IMR-90 (cell line): ENCODE measurements around the gene TCIRG1. TPM values are rescaled to one million over a fixed set of nuclear protein-coding genes. Genes with fewer than 3 reads are reported as not detected.
A peak's percentile ranks its signal among the peaks of the same experiment; 100 is the strongest.

ENCODE experiments used
- ATAC-seq: fragments of 200-7000 bp; cut with Tn5 transposase; 2 replicates; pipeline ENCODE4 v1.9.1; 2020; ENCODE audit warnings: low read depth, mild to moderate bottlenecking, moderate library complexity
- BruUV-seq: library from RNA; stranded (reverse); fragments of 400-500 nt; replicated peaks from 2 replicates; lab custom pipeline; 2021; lab: Mats Ljungman, UMichigan
- CTCF ChIA-PET: fragments of 300-600 bp; formaldehyde crosslinking; extraction: SDS; loops from one replicate; lab custom pipeline; 2021; ENCODE audit warnings: antibody characterized with exemption; lab: Yijun Ruan, JAX
- POLR2A ChIA-PET: fragments of 300-600 bp; sonication (Branson Sonifier 250); formaldehyde crosslinking; loops from one replicate; lab custom pipeline; 2022; ENCODE audit warnings: antibody characterized with exemption; ENCODE audit not compliant: unreplicated experiment; lab: Charles Lee
- DNase-seq: peaks from one replicate; pipeline ENCODE4 v3.0.0; 2013
- H2AFZ ChIP-seq: replicated peaks from 2 replicates; pipeline ENCODE3; 2013; ENCODE audit warnings: low read length, mild to moderate bottlenecking; ENCODE audit not compliant: poor library complexity
- H2AK5ac ChIP-seq: 2 replicates; pipeline ENCODE4 v1.6.1; 2013; ENCODE audit warnings: low read depth, low read length, inconsistent platforms
- H2AK9ac ChIP-seq: replicated peaks from 2 replicates; pipeline ENCODE3; 2013; ENCODE audit warnings: mild to moderate bottlenecking, low read depth, low read length, moderate library complexity; ENCODE audit not compliant: poor library complexity
- H2BK120ac ChIP-seq: 2 replicates; pipeline ENCODE4 v1.6.1; 2013; ENCODE audit warnings: low read depth, low read length, inconsistent platforms
- H2BK15ac ChIP-seq: 3 replicates; pipeline ENCODE4 v1.6.1; 2013; ENCODE audit warnings: low read depth, low read length, inconsistent platforms
- H2BK20ac ChIP-seq: 2 replicates; pipeline ENCODE4 v1.6.1; 2013; ENCODE audit warnings: low read depth, mild to moderate bottlenecking, inconsistent platforms, low read length, moderate library complexity
- H2BK5ac ChIP-seq: 2 replicates; pipeline ENCODE4 v1.6.1; 2013; ENCODE audit warnings: mild to moderate bottlenecking, low read depth, low read length, inconsistent platforms; ENCODE audit not compliant: poor library complexity, severe bottlenecking
- H3K14ac ChIP-seq: replicated peaks from 2 replicates; pipeline ENCODE4 v1.6.1; 2013; ENCODE audit warnings: low read depth, low read length, inconsistent platforms
- H3K18ac ChIP-seq: 2 replicates; pipeline ENCODE4 v1.6.1; 2013; ENCODE audit warnings: low read depth, low read length, control low read depth
- H3K23ac ChIP-seq: 2 replicates; pipeline ENCODE4 v1.6.1; 2013; ENCODE audit warnings: low read depth, low read length, inconsistent platforms
- H3K27ac ChIP-seq: 2 replicates; pipeline ENCODE4 v1.5.1; 2013; ENCODE audit warnings: mild to moderate bottlenecking, control low read depth, low read length; ENCODE audit not compliant: insufficient read depth
- H3K27me3 ChIP-seq: 2 replicates; pipeline ENCODE4 v1.6.1; 2013; ENCODE audit warnings: low read length; ENCODE audit not compliant: control insufficient read depth, insufficient read depth
- H3K36me3 ChIP-seq: 2 replicates; pipeline ENCODE4 v1.6.1; 2013; ENCODE audit warnings: low read length, mixed read lengths; ENCODE audit not compliant: control insufficient read depth, insufficient read depth
- H3K4ac ChIP-seq: 2 replicates; pipeline ENCODE4 v1.6.1; 2013; ENCODE audit warnings: low read depth, low read length, inconsistent platforms
- H3K4me1 ChIP-seq: 2 replicates; pipeline ENCODE4 v1.6.1; 2013; ENCODE audit warnings: low read length, mixed read lengths; ENCODE audit not compliant: control insufficient read depth, insufficient read depth
- H3K4me2 ChIP-seq: 2 replicates; pipeline ENCODE4 v1.6.1; 2013; ENCODE audit warnings: low read depth, mild to moderate bottlenecking, control low read depth, low read length, moderate library complexity
- H3K4me3 ChIP-seq: 2 replicates; pipeline ENCODE4 v1.5.1; 2013; ENCODE audit warnings: low read depth, mild to moderate bottlenecking, control low read depth, low read length, moderate library complexity; ENCODE audit not compliant: insufficient read depth
- H3K56ac ChIP-seq: 2 replicates; pipeline ENCODE4 v1.6.1; 2013; ENCODE audit warnings: low read length, inconsistent platforms; ENCODE audit not compliant: insufficient read depth; ENCODE audit errors: extremely low read depth
- H3K79me1 ChIP-seq, 2 experiments: 2 replicates each; pipeline ENCODE4 v1.6.1; 2013; ENCODE audit warnings: low read length in 2 of 2, inconsistent platforms in 1 of 2, low read depth in 1 of 2
- H3K9ac ChIP-seq: 2 replicates; pipeline ENCODE4 v1.6.1; 2013; ENCODE audit warnings: low read depth, low read length, control low read depth
- H3K9me1 ChIP-seq: 2 replicates; pipeline ENCODE4 v1.6.1; 2013; ENCODE audit warnings: low read length, inconsistent platforms; ENCODE audit not compliant: insufficient read depth
- H3K9me3 ChIP-seq: 2 replicates; pipeline ENCODE4 v1.6.1; 2013; ENCODE audit warnings: low read length; ENCODE audit not compliant: control insufficient read depth, insufficient read depth
- H4K20me1 ChIP-seq: 2 replicates; pipeline ENCODE4 v1.6.1; 2013; ENCODE audit warnings: low read length, inconsistent platforms; ENCODE audit not compliant: insufficient read depth
- H4K5ac ChIP-seq: 2 replicates; pipeline ENCODE4 v1.6.1; 2013; ENCODE audit warnings: mild to moderate bottlenecking, low read depth, low read length, control low read depth
- H4K8ac ChIP-seq, 2 experiments: 2 replicates each; pipeline ENCODE4 v1.6.1; 2013; ENCODE audit warnings: low read depth in 2 of 2, low read length in 2 of 2, control low read depth in 1 of 2, inconsistent platforms in 1 of 2
- H4K91ac ChIP-seq: 2 replicates; pipeline ENCODE4 v1.6.1; 2013; ENCODE audit warnings: low read depth, low read length, inconsistent platforms; ENCODE audit not compliant: insufficient read depth
- BHLHE40 ChIP-seq: fragments of 150-350 bp; IDR thresholded peaks from 2 replicates; pipeline ENCODE4 v1.6.1; 2016; ENCODE audit warnings: mild to moderate bottlenecking, low read depth, low read length
- CEBPB ChIP-seq: IDR thresholded peaks from 2 replicates; pipeline ENCODE4 v1.6.1; 2012; ENCODE audit warnings: low read depth, low read length, improper control_type of control experiment
- MAFK ChIP-seq: IDR thresholded peaks from 2 replicates; pipeline ENCODE4 v1.6.1; 2012; ENCODE audit warnings: low read depth, low read length, improper control_type of control experiment
- MXI1 ChIP-seq: IDR thresholded peaks from 2 replicates; pipeline ENCODE4 v1.6.1; 2012; ENCODE audit warnings: low read depth, mild to moderate bottlenecking, low read length, moderate library complexity, borderline replicate concordance
- NFE2L2 ChIP-seq: fragments of 150-350 bp; IDR thresholded peaks from 2 replicates; pipeline ENCODE4 v1.6.1; 2016; ENCODE audit warnings: low read depth, mild to moderate bottlenecking, low read length
- WGBS, 2 experiments: methylation state at CpG; one replicate each; pipeline versions ENCODE4 v1.1.5 to v1.1.7; 2013; ENCODE audit warnings: missing lambda C conversion rate in 2 of 2; ENCODE audit not compliant: insufficient read length in 1 of 2; ENCODE audit errors: extremely low coverage in 2 of 2; 5-methylcytosine and 5-hydroxymethylcytosine counted together
- dilution Hi-C: fragments of 300-500 bp; cut with HindIII; formaldehyde crosslinking; loops from one replicate; pipeline ENCODE4 v1.14.3; 2018; ENCODE audit warnings: low sequenced_read_pairs; ENCODE audit not compliant: unreplicated experiment
- in situ Hi-C: fragments of 300-500 bp; cut with MboI; formaldehyde crosslinking; loops from 3 replicates; pipeline ENCODE4 v1.14.3; 2019; ENCODE audit warnings: low sequenced_read_pairs, inconsistent platforms, mixed read lengths
- intact Hi-C: fragments of 100-400 bp; cut with micrococcal nuclease; formaldehyde crosslinking; loops from 2 replicates; pipeline ENCODE4 v1.10.0; 2022
- microRNA-seq, 2 experiments: library from miRNA; stranded (forward) in 1 of 2; unstranded in 1 of 2; fragments of 10-50 nt in 1 of 2; fragments of <30 nt in 1 of 2; gene quantifications in 1 of 2; microRNA quantifications in 1 of 2; one replicate each; pipeline versions ENCODE3 to v1.1.0; 2013 to 2020; ENCODE audit not compliant: insufficient read depth in 1 of 2, insufficient read length in 1 of 2, unreplicated experiment in 1 of 2
- polyA plus RNA-seq, 3 experiments: library from polyadenylated mRNA; depleted of rRNA; stranded (reverse); fragments of >200 nt; gene quantifications; 2 replicates each; pipeline ENCODE4 v1.2.3, GENCODE V29; 2012; ENCODE audit warnings: low replicate concordance in 1 of 3
- small RNA-seq, 5 experiments: library from RNA; depleted of rRNA; stranded (forward); fragments of <200 nt; gene quantifications; one replicate each; pipeline ENCODE3, GENCODE V24; 2012
- total RNA-seq: library from RNA; depleted of rRNA; stranded (reverse); fragments of >200 nt; gene quantifications from 2 replicates; pipeline ENCODE4 v1.2.3, GENCODE V29; 2012; rRNA removed

The TCIRG1 gene
- total and polyA plus RNA-seq, 2 of the 4 experiments (the other 2 are of a cell fraction): 25.3 to 117 TPM

- H4K8ac ChIP-seq: peak overlapping the region in 1 of 2 experiments; percentile 27; a peak in 1 of 4 replicates
- H3K4me2 ChIP-seq: peak overlapping the region; percentile 66
- no peak overlapping the region for H2AK5ac ChIP-seq
- no peak overlapping the region for H3K56ac ChIP-seq
- intact Hi-C loops (no loop called here), dilution Hi-C loops (no loop called here), in situ Hi-C loops (no loop called here)
- DNase-seq (no peak), ATAC-seq (peak; percentile 35; the same call in 1 of the 2 replicates)
- peaks cover 2% of the 10 kb centered on the region for H3K4me1 ChIP-seq
- no peak overlapping the region for H4K5ac ChIP-seq
- H3K9me1 ChIP-seq: no peaks in the 10 kb centered on the region
- H2BK20ac ChIP-seq: no peak overlapping the region
- 19% methylated on average over 8 of the region's 12 CpGs; no CpG with 5 or more reads in 1 of the 2 experiments for WGBS, 2 experiments
- H2AK9ac ChIP-seq: no peak overlapping the region
- H2BK15ac ChIP-seq: no peak overlapping the region
- no peaks in the 10 kb centered on the region for H3K9me3 ChIP-seq
- TF ChIP-seq MAFK: no peak
- TF ChIP-seq MXI1: no peak
- no peak for TF ChIP-seq BHLHE40
- TF ChIP-seq NFE2L2: no peak
- TF ChIP-seq CEBPB: no peak
- no peaks in the 10 kb centered on the region; the same call in 1 of the 2 replicates for H4K20me1 ChIP-seq
- H2BK120ac ChIP-seq: no peak overlapping the region
- no peaks in the 10 kb centered on the region for H3K36me3 ChIP-seq
- no peak overlapping the region for H3K18ac ChIP-seq
- no peak overlapping the region for H3K4ac ChIP-seq
- ChIA-PET CTCF (no interaction called here), POLR2A (no interaction called here)
- no peak overlapping the region; the same call in 1 of the 2 replicates for H3K9ac ChIP-seq
- H2BK5ac ChIP-seq: no peak overlapping the region
- H4K91ac ChIP-seq: no peak overlapping the region
- no peak overlapping the region for H3K4me3 ChIP-seq
- no peaks in the 10 kb centered on the region for H3K27me3 ChIP-seq
- BruUV-seq: no TSS peak
- peak overlapping the region; percentile 74 for H2AFZ ChIP-seq
- H3K14ac ChIP-seq: no peak overlapping the region
- peaks cover 10 to 16% of the 10 kb centered on the region in 2 experiments for H3K79me1 ChIP-seq
- no peak overlapping the region for H3K27ac ChIP-seq
- H3K23ac ChIP-seq: peak overlapping the region; percentile 91; the same call in 1 of the 2 replicates
Measured at GRCh38 chr11:68099474-68100405, 60.9 kb downstream of the TCIRG1 start.

Small RNAs within 50 kb of the gene (microRNA-seq; reads per million reads assigned to microRNA genes)
- gene MIR4691 (ENCODE audit: unreplicated experiment) (not detected), gene MIR6753 (ENCODE audit: insufficient read depth in 1 of 2, insufficient read length in 1 of 2, unreplicated experiment in 1 of 2) (0 to 3.1 reads per million in 2 experiments), gene MIR7113 (ENCODE audit: unreplicated experiment) (1.1 reads per million)

Small RNAs within 50 kb of the gene (small RNA-seq; reads per million reads assigned to genes)
- gene MIR6753: 0 reads per million in 5 experiments

Other genes with a start within 250 kb of the TCIRG1 start
- 10.6 and 10.9 TPM in 2 replicates for gene UNC93B1, start 34.9 kb upstream of the TCIRG1 start, total RNA-seq
- gene UNC93B1, start 34.9 kb upstream of the TCIRG1 start, polyA plus RNA-seq (2012; rRNA removed): 18.8 and 19.2 TPM in 2 replicates
- 11.8 and 11.9 TPM in 2 replicates for gene ALDH3B1, start 28.7 kb upstream of the TCIRG1 start, total RNA-seq
- 22.8 and 28.5 TPM in 2 replicates for gene ALDH3B1, start 28.7 kb upstream of the TCIRG1 start, polyA plus RNA-seq (2012; rRNA removed)
- 80.0 and 85.9 TPM in 2 replicates for gene NDUFS8, start 8.3 kb upstream of the TCIRG1 start, total RNA-seq
- 131 and 165 TPM in 2 replicates for gene NDUFS8, start 8.3 kb upstream of the TCIRG1 start, polyA plus RNA-seq (2012; rRNA removed)
- 4.5 and 6.7 TPM in 2 replicates for gene CHKA, start 82.4 kb downstream of the TCIRG1 start, total RNA-seq
- 6.9 and 8.4 TPM in 2 replicates for gene CHKA, start 82.4 kb downstream of the TCIRG1 start, polyA plus RNA-seq (2012; rRNA removed)
- gene KMT5B, start 174.3 kb downstream of the TCIRG1 start, total RNA-seq: 13.4 and 26.1 TPM in 2 replicates
- 9.6 and 11.2 TPM in 2 replicates for gene KMT5B, start 174.3 kb downstream of the TCIRG1 start, polyA plus RNA-seq (2012; rRNA removed)
- gene C11orf24, start 232.9 kb downstream of the TCIRG1 start, total RNA-seq: 41.1 and 42.5 TPM in 2 replicates
- 135 and 171 TPM in 2 replicates for gene C11orf24, start 232.9 kb downstream of the TCIRG1 start, polyA plus RNA-seq (2012; rRNA removed)